DOHH2 (cell line): ENCODE results near the gene EPB41L2.

Source experiments
- H3F3A ChIP-seq: fragments of 200-600 bp; sonication (generic), shearing (Covaris generic); 2 replicates; pipeline ENCODE4 v1.6.0; 2016; ENCODE audit warnings: antibody characterized with exemption, mild to moderate bottlenecking; ENCODE audit not compliant: control insufficient read depth, insufficient read depth
- H3K27ac ChIP-seq: fragments of 200-600 bp; sonication (generic); 2 replicates; pipeline ENCODE4 v1.5.1; 2014; ENCODE audit warnings: low read depth, mild to moderate bottlenecking, low read length, moderate library complexity
- H3K27me3 ChIP-seq: fragments of 200-600 bp; sonication (generic); 2 replicates; pipeline ENCODE4 v1.6.1; 2014; ENCODE audit warnings: mild to moderate bottlenecking, low read length, mixed read lengths; ENCODE audit not compliant: control insufficient read depth
- H3K36me3 ChIP-seq: fragments of 200-600 bp; sonication (generic); 2 replicates; pipeline ENCODE4 v1.6.1; 2014; ENCODE audit warnings: mild to moderate bottlenecking, low read length, moderate library complexity, mixed read lengths; ENCODE audit not compliant: control insufficient read depth
- H3K4me1 ChIP-seq: fragments of 200-600 bp; sonication (generic); 2 replicates; pipeline ENCODE4 v1.6.1; 2014; ENCODE audit warnings: mild to moderate bottlenecking, low read length, mixed read lengths; ENCODE audit not compliant: control insufficient read depth
- H3K4me2 ChIP-seq: fragments of 200-600 bp; sonication (generic); 2 replicates; pipeline ENCODE4 v1.6.0; 2014; ENCODE audit warnings: mild to moderate bottlenecking, low read length, moderate library complexity
- H3K4me3 ChIP-seq: fragments of 200-600 bp; sonication (generic); 2 replicates; pipeline ENCODE4 v1.5.1; 2014; ENCODE audit warnings: mild to moderate bottlenecking, low read length, mixed read lengths
- H3K79me2 ChIP-seq: fragments of 200-600 bp; sonication (generic); 2 replicates; pipeline ENCODE4 v1.6.1; 2014; ENCODE audit warnings: mild to moderate bottlenecking, low read length, mixed read lengths; ENCODE audit not compliant: control insufficient read depth
- H3K9me2 ChIP-seq: fragments of 200-600 bp; sonication (generic); replicated peaks from 2 replicates; pipeline ENCODE4 v1.6.1; 2014; ENCODE audit warnings: mild to moderate bottlenecking, low read length, mixed read lengths; ENCODE audit not compliant: control insufficient read depth
- H3K9me3 ChIP-seq: fragments of 200-600 bp; sonication (generic); 2 replicates; pipeline ENCODE4 v1.6.1; 2014; ENCODE audit warnings: antibody characterized with exemption, low read length, mixed read lengths; ENCODE audit not compliant: control insufficient read depth, insufficient read depth
- H4K20me1 ChIP-seq: fragments of 200-600 bp; sonication (generic); 2 replicates; pipeline ENCODE4 v1.6.0; 2014; ENCODE audit warnings: low read depth, mild to moderate bottlenecking, antibody characterized with exemption, low read length, moderate library complexity; ENCODE audit not compliant: control insufficient read depth, insufficient read depth
- CTCF ChIP-seq: fragments of 200-600 bp; sonication (generic); IDR thresholded peaks from one replicate; pipeline ENCODE4 v1.5.1; 2014; ENCODE audit warnings: antibody characterized with exemption, mild to moderate bottlenecking, low read depth, low read length; ENCODE audit not compliant: poor library complexity, severe bottlenecking
- EZH2phosphoT487 ChIP-seq: fragments of 200-600 bp; sonication (generic); IDR thresholded peaks from 2 replicates; pipeline ENCODE4 v1.6.1; 2017; ENCODE audit warnings: borderline replicate concordance, mild to moderate bottlenecking, antibody characterized with exemption, low read length, moderate library complexity, mixed read lengths

Gene EPB41L2

GRCh38 chr6:131024565-131024964 is 38.5 kb downstream of the EPB41L2 start:
- no peak overlapping the region for H3K4me3 ChIP-seq
- no peaks in the 10 kb centered on the region for H3K9me2 ChIP-seq
- no peak overlapping the region for H3K4me2 ChIP-seq
- no peak overlapping the region for H3K27ac ChIP-seq
- H3K27me3 ChIP-seq, result no peaks in the 10 kb centered on the region
- H3K4me1 ChIP-seq, result no peaks in the 10 kb centered on the region
- no peaks in the 10 kb centered on the region for H3F3A ChIP-seq
- H3K9me3 ChIP-seq, result no peaks in the 10 kb centered on the region
- no peak for TF ChIP-seq CTCF
- no peak for TF ChIP-seq EZH2phosphoT487
- H3K36me3 ChIP-seq, result no peaks in the 10 kb centered on the region
- peaks cover 89% of the 10 kb centered on the region for H3K79me2 ChIP-seq
- no peaks in the 10 kb centered on the region for H4K20me1 ChIP-seq

- Histone ChIP-seq H3K79me2 (peaks cover 87% of the 10 kb centered on the region), H3K9me2 (no peaks in the 10 kb centered on the region), H3K36me3 (no peaks in the 10 kb centered on the region), H3K9me3 (no peaks in the 10 kb centered on the region), H3F3A (no peaks in the 10 kb centered on the region), H3K4me2 (no peak overlapping the region), H3K4me1 (no peaks in the 10 kb centered on the region), H3K4me3 (no peak overlapping the region), H3K27me3 (no peaks in the 10 kb centered on the region), H3K27ac (no peak overlapping the region), H4K20me1 (no peaks in the 10 kb centered on the region)
- TF ChIP-seq EZH2phosphoT487, result no peak
- no peak for TF ChIP-seq CTCF
Observed at GRCh38 chr6:131023834-131024504, 39.1 kb downstream of the EPB41L2 start.

GRCh38 chr6:131022691-131023090 is 40.4 kb downstream of the EPB41L2 start:
- Histone ChIP-seq H3K27me3 (no peaks in the 10 kb centered on the region), H3K4me2 (no peak overlapping the region), H3K36me3 (no peaks in the 10 kb centered on the region), H3K9me2 (no peaks in the 10 kb centered on the region), H3K79me2 (peaks cover 84% of the 10 kb centered on the region), H3K9me3 (no peaks in the 10 kb centered on the region), H4K20me1 (no peaks in the 10 kb centered on the region), H3F3A (no peaks in the 10 kb centered on the region), H3K4me1 (no peaks in the 10 kb centered on the region), H3K27ac (no peak overlapping the region), H3K4me3 (no peak overlapping the region)
- TF ChIP-seq CTCF, result no peak
- no peak for TF ChIP-seq EZH2phosphoT487
